Measurements from ENCODE around the gene MMEL1.
"Not testable (repeated sequence)": the region's sequence is repeated elsewhere in the genome, so short reads cannot be mapped to it uniquely, and the experiment has no call there.

DNA sequence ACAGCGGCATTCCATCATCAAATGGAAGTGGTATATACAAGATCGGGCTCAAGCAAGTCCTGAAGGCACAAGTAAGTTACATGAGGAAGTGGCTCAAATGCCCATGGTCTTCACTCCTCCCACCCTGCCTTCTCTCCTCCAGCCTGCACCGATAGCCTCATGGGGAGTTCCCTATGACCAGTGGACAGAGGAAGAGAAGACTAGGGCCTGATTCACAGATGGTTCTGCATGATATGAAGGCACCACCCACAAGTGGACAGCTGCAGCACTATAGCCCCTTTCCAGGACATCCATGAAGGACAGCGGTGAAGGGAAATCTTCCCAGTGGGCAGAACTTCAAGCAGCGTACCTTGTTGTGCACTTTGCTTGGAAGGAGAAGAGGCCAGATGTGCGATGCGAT is 7.1 kb downstream of the MMEL1 start:
- not testable (repeated sequence) for TF ChIP-seq SUZ12 (IDR thresholded peaks at IDR 0.05); ZNF384 (IDR thresholded peaks at IDR 0.05); ELF4 (IDR thresholded peaks at IDR 0.05); BHLHE40 (IDR thresholded peaks at IDR 0.05; ENCODE audit: borderline replicate concordance); NFRKB (IDR thresholded peaks at IDR 0.05); TARDBP (IDR thresholded peaks at IDR 0.05); L3MBTL2 (conservative IDR thresholded peaks at IDR 0.05); SP1 (IDR thresholded peaks at IDR 0.05); FOXM1 (IDR thresholded peaks at IDR 0.05; ENCODE audit: borderline replicate concordance)
- TF ChIP-seq, protein P1, sequence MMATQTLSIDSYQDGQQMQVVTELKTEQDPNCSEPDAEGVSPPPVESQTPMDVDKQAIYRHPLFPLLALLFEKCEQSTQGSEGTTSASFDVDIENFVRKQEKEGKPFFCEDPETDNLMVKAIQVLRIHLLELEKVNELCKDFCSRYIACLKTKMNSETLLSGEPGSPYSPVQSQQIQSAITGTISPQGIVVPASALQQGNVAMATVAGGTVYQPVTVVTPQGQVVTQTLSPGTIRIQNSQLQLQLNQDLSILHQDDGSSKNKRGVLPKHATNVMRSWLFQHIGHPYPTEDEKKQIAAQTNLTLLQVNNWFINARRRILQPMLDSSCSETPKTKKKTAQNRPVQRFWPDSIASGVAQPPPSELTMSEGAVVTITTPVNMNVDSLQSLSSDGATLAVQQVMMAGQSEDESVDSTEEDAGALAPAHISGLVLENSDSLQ (IDR thresholded peaks at IDR 0.05) = not testable (repeated sequence)

Measured in HEK293T (cell line).